Measurements from ENCODE around the gene PTPRM. TPM values are rescaled to one million over a fixed set of nuclear protein-coding genes. Genes with fewer than 3 reads are reported as not detected.

PTPRM gene
- total and polyA plus RNA-seq, 4 donors, result 118 to 160 (median 122) TPM

DNA sequence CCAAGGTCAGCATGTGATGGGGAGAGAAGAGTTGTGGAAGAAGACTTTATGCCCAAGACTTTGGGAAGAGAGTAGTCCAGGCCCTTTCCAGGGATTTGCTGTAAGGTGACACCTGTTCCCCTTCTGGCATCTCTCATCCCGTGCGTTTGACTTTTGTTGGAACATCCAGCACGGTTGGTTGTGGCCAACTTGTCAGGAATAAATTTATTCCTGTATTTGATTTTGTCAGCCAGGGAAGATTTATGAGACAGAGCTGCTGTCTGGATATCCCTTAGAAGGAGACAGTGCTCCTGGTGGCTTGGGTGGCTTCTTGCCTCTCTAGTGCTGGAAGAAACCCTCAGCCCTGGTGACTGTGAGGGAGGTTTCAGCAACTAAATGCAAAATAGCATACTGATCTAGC is 121.5 kb downstream of the PTPRM start:
- H3K27me3 ChIP-seq (ENCODE audit: control insufficient read depth, insufficient read depth, low read length), result no peaks in the 10 kb centered on the region
- peaks cover 4% of the 10 kb centered on the region for H3K4me1 ChIP-seq (ENCODE audit: control insufficient read depth, insufficient read depth, low read length)
- no peaks in the 10 kb centered on the region for H3K9me3 ChIP-seq (ENCODE audit: control insufficient read depth, insufficient read depth, low read length)
- 73% methylated on average over 2 of the region's 3 CpGs for WGBS (ENCODE audit: insufficient coverage)
- no peak overlapping the region for H3K27ac ChIP-seq (ENCODE audit: low read depth, low read length)
- H3K4me3 ChIP-seq (ENCODE audit: low read depth, low read length), result no peak overlapping the region
- DNase-seq (ENCODE audit: low read depth in 4 of 6, low spot score in 6 of 6), result no peak
- no peaks in the 10 kb centered on the region for H3K36me3 ChIP-seq (ENCODE audit: control insufficient read depth, insufficient read depth, low read length)

- Histone ChIP-seq H3K27ac (ENCODE audit: low read depth, low read length) (no peak overlapping the region), H3K9me3 (ENCODE audit: control insufficient read depth, insufficient read depth, low read length) (no peaks in the 10 kb centered on the region), H3K36me3 (ENCODE audit: control insufficient read depth, insufficient read depth, low read length) (no peaks in the 10 kb centered on the region), H3K4me1 (ENCODE audit: control insufficient read depth, insufficient read depth, low read length) (no peaks in the 10 kb centered on the region), H3K4me3 (ENCODE audit: low read depth, low read length) (no peak overlapping the region), H3K27me3 (ENCODE audit: control insufficient read depth, insufficient read depth, low read length) (no peaks in the 10 kb centered on the region)
- DNase-seq (ENCODE audit: low read depth in 4 of 6, low spot score in 6 of 6), result no peak
- WGBS (ENCODE audit: insufficient coverage), result no CpG with 5 or more reads among the region's 3 CpGs
Measured at GRCh38 chr18:7691206-7691605, 124.1 kb downstream of the PTPRM start.

DNA sequence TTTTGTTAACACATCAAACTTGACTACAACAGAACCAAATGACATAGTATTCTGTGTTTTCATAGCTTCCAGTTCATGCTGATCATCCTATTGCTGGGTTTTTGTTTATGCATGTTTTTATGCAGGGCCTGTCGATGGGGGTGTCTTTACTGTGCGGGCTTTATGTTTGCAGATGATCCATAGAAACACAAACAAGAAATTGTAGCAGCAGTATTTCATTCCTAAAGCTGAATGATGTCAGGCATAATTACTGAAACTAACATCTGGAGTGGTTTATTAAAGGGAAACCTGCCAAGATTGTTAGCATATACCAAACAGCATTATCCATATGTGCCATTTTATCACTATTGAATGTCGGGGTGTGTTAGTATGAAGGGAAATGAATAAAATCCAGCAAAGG is 129.7 kb downstream of the PTPRM start:
- Histone ChIP-seq H3K9me3 (ENCODE audit: control insufficient read depth, insufficient read depth, low read length) (no peaks in the 10 kb centered on the region), H3K27ac (ENCODE audit: low read depth, low read length) (no peak overlapping the region), H3K4me1 (ENCODE audit: control insufficient read depth, insufficient read depth, low read length) (no peaks in the 10 kb centered on the region), H3K27me3 (ENCODE audit: control insufficient read depth, insufficient read depth, low read length) (no peaks in the 10 kb centered on the region), H3K4me3 (ENCODE audit: low read depth, low read length) (no peak overlapping the region), H3K36me3 (ENCODE audit: control insufficient read depth, insufficient read depth, low read length) (no peaks in the 10 kb centered on the region)
- WGBS (ENCODE audit: insufficient coverage), result no CpG with 5 or more reads among the region's 3 CpGs
- peak in 2 of 6 donors; percentile 17 to 84 for DNase-seq (ENCODE audit: low read depth in 4 of 6, low spot score in 6 of 6)

DNA sequence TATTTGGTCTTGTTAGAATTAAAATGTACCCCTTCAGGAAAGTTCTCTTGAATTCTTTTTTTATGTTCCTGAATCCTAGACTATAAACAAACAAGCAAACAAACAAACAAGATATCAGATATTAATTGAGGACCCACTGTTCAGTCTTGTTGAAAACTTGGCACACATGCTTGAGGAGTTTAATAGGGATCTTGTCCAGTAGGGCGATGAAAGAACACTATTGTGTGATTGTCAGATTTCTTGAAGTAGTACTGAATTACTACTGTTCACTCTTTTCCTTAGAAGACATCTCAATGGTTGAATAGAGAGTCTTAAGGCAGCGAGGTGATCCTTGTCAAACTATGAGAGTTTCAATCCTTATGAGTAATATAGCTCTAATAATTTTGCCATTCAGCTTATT is 130.2 kb downstream of the PTPRM start:
- Histone ChIP-seq H3K27me3 (ENCODE audit: control insufficient read depth, insufficient read depth, low read length) (no peaks in the 10 kb centered on the region), H3K36me3 (ENCODE audit: control insufficient read depth, insufficient read depth, low read length) (no peaks in the 10 kb centered on the region), H3K4me1 (ENCODE audit: control insufficient read depth, insufficient read depth, low read length) (no peaks in the 10 kb centered on the region), H3K4me3 (ENCODE audit: low read depth, low read length) (no peak overlapping the region), H3K27ac (ENCODE audit: low read depth, low read length) (no peak overlapping the region), H3K9me3 (ENCODE audit: control insufficient read depth, insufficient read depth, low read length) (no peaks in the 10 kb centered on the region)
- WGBS (ENCODE audit: insufficient coverage), result 80% methylated on average over 1 of the region's 2 CpGs
- peak in 1 of 6 donors; percentile 25 for DNase-seq (ENCODE audit: low read depth in 4 of 6, low spot score in 6 of 6)

- no peak for DNase-seq (ENCODE audit: low read depth in 4 of 6, low spot score in 6 of 6)
- H3K36me3 ChIP-seq (ENCODE audit: control insufficient read depth, insufficient read depth, low read length), result no peaks in the 10 kb centered on the region
- no peak overlapping the region for H3K27ac ChIP-seq (ENCODE audit: low read depth, low read length)
- H3K4me3 ChIP-seq (ENCODE audit: low read depth, low read length), result no peak overlapping the region
- H3K9me3 ChIP-seq (ENCODE audit: control insufficient read depth, insufficient read depth, low read length), result no peaks in the 10 kb centered on the region
- H3K4me1 ChIP-seq (ENCODE audit: control insufficient read depth, insufficient read depth, low read length), result no peaks in the 10 kb centered on the region
- no peaks in the 10 kb centered on the region for H3K27me3 ChIP-seq (ENCODE audit: control insufficient read depth, insufficient read depth, low read length)
- no CpG with 5 or more reads among the region's 2 CpGs for WGBS (ENCODE audit: insufficient coverage)
Measured at GRCh38 chr18:7711495-7711894, 144.4 kb downstream of the PTPRM start.

DNA sequence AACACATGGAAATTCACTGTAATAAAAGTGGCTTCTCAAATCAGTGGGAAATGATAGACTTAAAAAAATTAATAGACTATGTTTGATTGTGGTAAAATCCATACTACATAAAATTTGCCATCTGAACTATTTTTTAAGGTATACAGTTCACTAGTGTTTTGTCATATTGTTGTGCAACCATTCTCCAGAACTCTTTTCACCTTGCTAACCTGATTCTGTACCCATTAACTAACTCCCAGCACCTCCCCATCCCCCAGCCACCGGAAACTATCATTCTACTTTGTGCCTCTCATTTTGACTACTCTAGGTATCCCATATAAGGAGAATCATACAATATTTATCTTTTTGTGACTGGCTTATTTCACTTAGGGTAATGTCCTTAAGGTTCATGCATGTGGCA is 153.3 kb downstream of the PTPRM start:
- no CpG with 5 or more reads among the region's 1 CpG for WGBS (ENCODE audit: insufficient coverage)
- H3K27ac ChIP-seq (ENCODE audit: low read depth, low read length), result no peak overlapping the region

DNA sequence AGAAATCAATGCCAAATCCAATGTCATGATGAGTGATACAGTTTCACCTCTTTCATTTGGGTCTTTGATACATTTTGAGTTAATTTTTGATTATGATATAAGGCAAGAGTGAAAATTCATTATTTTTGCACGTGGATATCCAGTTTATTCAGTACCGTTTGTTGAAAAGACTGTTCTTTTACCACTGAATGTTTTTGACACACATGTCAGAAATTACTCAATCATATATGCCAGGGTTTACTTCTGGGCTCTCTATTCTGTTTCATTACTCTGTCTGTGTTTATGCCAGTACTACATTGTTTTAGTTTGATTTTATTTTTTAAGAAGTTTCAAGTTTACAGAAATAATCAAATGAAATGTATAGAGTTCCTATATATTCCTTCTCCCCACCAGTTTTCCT is 154.4 kb downstream of the PTPRM start:
- Histone ChIP-seq H3K4me1 (ENCODE audit: control insufficient read depth, insufficient read depth, low read length) (no peaks in the 10 kb centered on the region), H3K4me3 (ENCODE audit: low read depth, low read length) (no peak overlapping the region), H3K27me3 (ENCODE audit: control insufficient read depth, insufficient read depth, low read length) (no peaks in the 10 kb centered on the region), H3K36me3 (ENCODE audit: control insufficient read depth, insufficient read depth, low read length) (no peaks in the 10 kb centered on the region), H3K9me3 (ENCODE audit: control insufficient read depth, insufficient read depth, low read length) (peaks cover 5% of the 10 kb centered on the region), H3K27ac (ENCODE audit: low read depth, low read length) (no peak overlapping the region)
- WGBS (ENCODE audit: insufficient coverage), result no CpG with 5 or more reads among the region's 2 CpGs
- DNase-seq (ENCODE audit: low read depth in 4 of 6, low spot score in 6 of 6), result no peak

More for the DNA sequence above, 153.3 kb downstream of the PTPRM start:
- H3K36me3 ChIP-seq (ENCODE audit: control insufficient read depth, insufficient read depth, low read length), result no peaks in the 10 kb centered on the region
- no peaks in the 10 kb centered on the region for H3K4me1 ChIP-seq (ENCODE audit: control insufficient read depth, insufficient read depth, low read length)
- peaks cover 5% of the 10 kb centered on the region for H3K9me3 ChIP-seq (ENCODE audit: control insufficient read depth, insufficient read depth, low read length)
- H3K4me3 ChIP-seq (ENCODE audit: low read depth, low read length), result no peak overlapping the region
- no peaks in the 10 kb centered on the region for H3K27me3 ChIP-seq (ENCODE audit: control insufficient read depth, insufficient read depth, low read length)
- no peak for DNase-seq (ENCODE audit: low read depth in 4 of 6, low spot score in 6 of 6)

DNA sequence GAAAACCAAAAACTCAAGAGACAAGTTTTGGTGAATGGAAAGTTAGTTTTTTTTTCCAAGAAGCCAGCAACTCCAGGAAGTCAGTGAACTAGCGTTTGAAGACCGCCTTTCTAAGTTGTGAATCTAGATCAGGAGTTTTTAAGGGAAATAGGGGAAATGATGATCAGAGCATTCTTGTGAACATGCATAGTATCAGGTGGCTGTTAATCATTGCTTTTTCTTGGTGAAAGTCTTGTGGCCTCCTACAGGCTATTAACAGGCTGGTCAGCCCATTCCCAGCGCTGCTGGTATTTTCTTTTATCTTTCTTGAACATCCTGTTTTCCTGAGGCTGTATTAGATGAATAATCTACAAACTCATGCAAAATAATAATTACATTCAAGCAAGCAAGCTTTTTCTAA is 155.8 kb downstream of the PTPRM start:
- Histone ChIP-seq H3K36me3 (ENCODE audit: control insufficient read depth, insufficient read depth, low read length) (no peaks in the 10 kb centered on the region), H3K4me1 (ENCODE audit: control insufficient read depth, insufficient read depth, low read length) (no peaks in the 10 kb centered on the region)

GRCh38 chr18:7723558-7723957 is 156.4 kb downstream of the PTPRM start:
- Histone ChIP-seq H3K4me1 (ENCODE audit: control insufficient read depth, insufficient read depth, low read length) (no peaks in the 10 kb centered on the region), H3K36me3 (ENCODE audit: control insufficient read depth, insufficient read depth, low read length) (no peaks in the 10 kb centered on the region), H3K27ac (ENCODE audit: low read depth, low read length) (no peak overlapping the region), H3K9me3 (ENCODE audit: control insufficient read depth, insufficient read depth, low read length) (peaks cover 2% of the 10 kb centered on the region), H3K4me3 (ENCODE audit: low read depth, low read length) (no peak overlapping the region), H3K27me3 (ENCODE audit: control insufficient read depth, insufficient read depth, low read length) (no peaks in the 10 kb centered on the region)
- no peak for DNase-seq (ENCODE audit: low read depth in 4 of 6, low spot score in 6 of 6)
- 92% methylated on average over 7 of the region's 8 CpGs for WGBS (ENCODE audit: insufficient coverage)

More for the DNA sequence above, 155.8 kb downstream of the PTPRM start:
- no peak for DNase-seq (ENCODE audit: low read depth in 4 of 6, low spot score in 6 of 6)
- no peaks in the 10 kb centered on the region for H3K27me3 ChIP-seq (ENCODE audit: control insufficient read depth, insufficient read depth, low read length)
- WGBS (ENCODE audit: insufficient coverage), result 100% methylated on average over 2 of the region's 3 CpGs
- H3K4me3 ChIP-seq (ENCODE audit: low read depth, low read length), result no peak overlapping the region
- H3K9me3 ChIP-seq (ENCODE audit: control insufficient read depth, insufficient read depth, low read length), result peaks cover 2% of the 10 kb centered on the region
- no peak overlapping the region for H3K27ac ChIP-seq (ENCODE audit: low read depth, low read length)

- DNase-seq (ENCODE audit: low read depth in 4 of 6, low spot score in 6 of 6), result no peak
- no peaks in the 10 kb centered on the region for H3K36me3 ChIP-seq (ENCODE audit: control insufficient read depth, insufficient read depth, low read length)
- H3K4me3 ChIP-seq (ENCODE audit: low read depth, low read length), result no peak overlapping the region
- 94% methylated on average over 8 of the region's 9 CpGs for WGBS (ENCODE audit: insufficient coverage)
- H3K27me3 ChIP-seq (ENCODE audit: control insufficient read depth, insufficient read depth, low read length), result no peaks in the 10 kb centered on the region
- no peaks in the 10 kb centered on the region for H3K4me1 ChIP-seq (ENCODE audit: control insufficient read depth, insufficient read depth, low read length)
- no peaks in the 10 kb centered on the region for H3K9me3 ChIP-seq (ENCODE audit: control insufficient read depth, insufficient read depth, low read length)
- H3K27ac ChIP-seq (ENCODE audit: low read depth, low read length), result no peak overlapping the region
Measured at GRCh38 chr18:7725473-7725872, 158.4 kb downstream of the PTPRM start.

Measured in spinal cord (tissue), 10 donors.